Glutamatergic neuron (in vitro differentiated cells): ENCODE data around the gene TPST1. TPM values are rescaled to one million over a fixed set of nuclear protein-coding genes. Genes with fewer than 3 reads are reported as not detected.

Experiments used
- DNase-seq: peaks from one replicate; pipeline ENCODE4 v3.0.0; 2022
- H3K27ac Mint-ChIP-seq: one replicate; pipeline ENCODE4 v1.8.0; 2020; ENCODE audit warnings: mild to moderate bottlenecking, mixed read lengths, inconsistent platforms; ENCODE audit not compliant: unreplicated experiment
- H3K27me3 Mint-ChIP-seq: one replicate; pipeline ENCODE4 v1.8.0; 2020; ENCODE audit warnings: mild to moderate bottlenecking, moderate library complexity, mixed read lengths, inconsistent platforms; ENCODE audit not compliant: unreplicated experiment
- H3K36me3 Mint-ChIP-seq: one replicate; pipeline ENCODE4 v1.8.0; 2020; ENCODE audit warnings: mild to moderate bottlenecking, mixed read lengths, inconsistent platforms; ENCODE audit not compliant: unreplicated experiment
- H3K4me1 Mint-ChIP-seq: one replicate; pipeline ENCODE4 v1.8.0; 2020; ENCODE audit warnings: mild to moderate bottlenecking, low read depth, mixed read lengths, inconsistent platforms; ENCODE audit not compliant: unreplicated experiment
- H3K4me3 Mint-ChIP-seq: one replicate; pipeline ENCODE4 v1.8.0; 2020; ENCODE audit warnings: mild to moderate bottlenecking, mixed read lengths, inconsistent platforms; ENCODE audit not compliant: unreplicated experiment
- H3K9me3 Mint-ChIP-seq: one replicate; pipeline ENCODE4 v1.8.0; 2020; ENCODE audit warnings: mild to moderate bottlenecking, moderate library complexity, mixed read lengths, inconsistent platforms; ENCODE audit not compliant: unreplicated experiment
- total RNA-seq: library from RNA; stranded (reverse); fragmentation: NEBNext Ultra II Directional; extraction: Animal tissue kit (Norgen Biotek cat#: 25700); gene quantifications from one replicate; pipeline ENCODE4 v1.2.1, GENCODE V29; 2021; ENCODE audit not compliant: unreplicated experiment
- TF ChIP-seq, protein P1 (sequence below): fragments of 200-600 bp; sonication (generic); IDR thresholded peaks from one replicate; pipeline ENCODE4 v1.5.0; 2021; ENCODE audit not compliant: partially characterized antibody, unreplicated experiment

Gene TPST1
- total RNA-seq, 1 donor from 2014 or later, result 41.4 TPM

DNA sequence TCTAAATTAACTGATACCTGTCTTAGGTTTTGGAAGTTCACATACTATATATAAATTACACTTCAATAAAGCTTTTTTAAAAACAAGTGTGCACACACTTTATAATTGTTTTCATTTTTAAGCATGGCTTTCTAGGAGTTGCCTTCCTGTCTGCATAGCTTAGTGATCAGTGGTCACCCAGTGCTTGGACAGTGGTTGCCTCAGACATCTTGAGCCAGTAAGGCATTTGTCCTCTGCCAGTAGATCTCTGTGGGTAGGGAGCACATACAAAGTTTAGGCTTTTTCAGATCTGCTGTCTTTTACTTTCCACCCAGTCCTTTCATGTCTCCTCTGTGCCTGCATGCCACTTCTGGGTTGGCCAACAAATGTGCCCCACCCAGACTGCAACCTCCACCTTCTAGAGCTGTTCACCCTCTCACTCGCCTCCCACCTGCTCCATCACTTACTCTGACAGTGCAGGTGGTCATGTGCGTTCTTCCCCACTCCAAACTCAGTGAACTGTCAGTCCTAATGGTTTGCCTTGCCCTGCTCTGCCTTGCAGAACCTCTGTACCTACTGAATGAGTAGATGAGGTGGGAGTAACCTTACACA lies 31.7 kb downstream of the TPST1 start:
- H3K4me1 Mint-ChIP-seq, result peaks cover 2% of the 10 kb centered on the region
- H3K36me3 Mint-ChIP-seq, result peaks cover 7% of the 10 kb centered on the region
- no peaks in the 10 kb centered on the region for H3K27me3 Mint-ChIP-seq
- no peak for DNase-seq
- H3K4me3 Mint-ChIP-seq, result no peak overlapping the region
- H3K27ac Mint-ChIP-seq, result no peak overlapping the region
- TF ChIP-seq, protein P1, sequence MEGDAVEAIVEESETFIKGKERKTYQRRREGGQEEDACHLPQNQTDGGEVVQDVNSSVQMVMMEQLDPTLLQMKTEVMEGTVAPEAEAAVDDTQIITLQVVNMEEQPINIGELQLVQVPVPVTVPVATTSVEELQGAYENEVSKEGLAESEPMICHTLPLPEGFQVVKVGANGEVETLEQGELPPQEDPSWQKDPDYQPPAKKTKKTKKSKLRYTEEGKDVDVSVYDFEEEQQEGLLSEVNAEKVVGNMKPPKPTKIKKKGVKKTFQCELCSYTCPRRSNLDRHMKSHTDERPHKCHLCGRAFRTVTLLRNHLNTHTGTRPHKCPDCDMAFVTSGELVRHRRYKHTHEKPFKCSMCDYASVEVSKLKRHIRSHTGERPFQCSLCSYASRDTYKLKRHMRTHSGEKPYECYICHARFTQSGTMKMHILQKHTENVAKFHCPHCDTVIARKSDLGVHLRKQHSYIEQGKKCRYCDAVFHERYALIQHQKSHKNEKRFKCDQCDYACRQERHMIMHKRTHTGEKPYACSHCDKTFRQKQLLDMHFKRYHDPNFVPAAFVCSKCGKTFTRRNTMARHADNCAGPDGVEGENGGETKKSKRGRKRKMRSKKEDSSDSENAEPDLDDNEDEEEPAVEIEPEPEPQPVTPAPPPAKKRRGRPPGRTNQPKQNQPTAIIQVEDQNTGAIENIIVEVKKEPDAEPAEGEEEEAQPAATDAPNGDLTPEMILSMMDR, result no peak
- H3K9me3 Mint-ChIP-seq, result peaks cover 9% of the 10 kb centered on the region

- Mint-ChIP-seq H3K27ac (no peak overlapping the region), H3K4me3 (no peak overlapping the region), H3K4me1 (peaks cover 2% of the 10 kb centered on the region), H3K9me3 (peaks cover 2% of the 10 kb centered on the region), H3K36me3 (peaks cover under 1% of the 10 kb centered on the region), H3K27me3 (no peaks in the 10 kb centered on the region)
- TF ChIP-seq, protein P1, result no peak
- DNase-seq, result no peak
Observed at GRCh38 chr7:66237906-66238772, 33.0 kb downstream of the TPST1 start.

DNA sequence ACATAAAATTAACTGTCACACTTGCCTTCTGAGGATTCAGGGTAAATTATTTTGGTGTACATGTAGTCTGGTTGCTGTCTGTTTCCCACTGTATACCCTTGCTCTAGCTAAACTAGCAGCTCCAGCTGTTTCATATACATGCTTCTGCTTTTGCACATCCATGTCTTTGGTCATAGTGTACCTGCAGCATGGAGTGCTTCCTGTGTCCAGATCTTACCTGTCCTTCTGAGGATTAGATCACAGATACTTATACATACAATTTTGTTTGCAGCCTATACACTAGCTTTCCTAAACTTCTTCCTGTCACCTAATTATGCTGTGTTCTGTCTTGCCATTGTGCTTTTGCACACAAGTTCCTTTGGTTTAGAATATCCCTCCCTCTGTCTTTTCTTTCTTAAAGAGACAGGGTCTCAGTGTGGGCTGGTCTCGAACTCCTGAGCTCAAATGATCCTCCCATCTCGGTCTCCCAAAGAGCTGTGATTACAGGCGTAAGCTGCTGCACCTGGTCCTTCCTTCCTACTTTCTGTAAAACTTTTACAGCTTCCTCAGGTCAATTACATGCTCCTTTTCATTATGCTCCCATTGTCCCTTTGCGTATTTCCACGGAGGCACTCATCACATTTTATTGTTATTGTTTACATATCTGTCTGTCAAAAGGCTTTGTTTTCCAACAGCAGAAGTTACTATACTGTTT lies 33.8 kb downstream of the TPST1 start:
- Mint-ChIP-seq H3K4me3 (no peak overlapping the region), H3K27ac (no peak overlapping the region), H3K4me1 (peaks cover 2% of the 10 kb centered on the region), H3K36me3 (no peaks in the 10 kb centered on the region), H3K9me3 (peaks cover 1% of the 10 kb centered on the region), H3K27me3 (no peaks in the 10 kb centered on the region)
- TF ChIP-seq, protein P1, result no peak
- no peak for DNase-seq

- H3K27ac Mint-ChIP-seq, result no peak overlapping the region
- H3K36me3 Mint-ChIP-seq, result no peaks in the 10 kb centered on the region
- H3K4me1 Mint-ChIP-seq, result peaks cover 2% of the 10 kb centered on the region
- H3K9me3 Mint-ChIP-seq, result peaks cover 1% of the 10 kb centered on the region
- TF ChIP-seq, protein P1, result no peak
- no peak for DNase-seq
- H3K4me3 Mint-ChIP-seq, result no peak overlapping the region
- H3K27me3 Mint-ChIP-seq, result no peaks in the 10 kb centered on the region
Observed at GRCh38 chr7:66239467-66239856, 34.3 kb downstream of the TPST1 start.
